Astrocyte (in vitro differentiated cells and primary cell): ENCODE measurements around the gene PLK3. TPM values are rescaled to one million over a fixed set of nuclear protein-coding genes. Genes with fewer than 3 reads are reported as not detected.

Experiments
- DNase-seq: peaks from one replicate; pipeline ENCODE4 v3.0.0-alpha.2; 2010; ENCODE audit warnings: low read depth
- FAIRE-seq: peaks from 2 replicates; lab custom pipeline; 2011; peaks lifted over from hg19 to GRCh38; lab: Jason Lieb, UNC
- H2AFZ ChIP-seq: 2 replicates; pipeline ENCODE4 v1.6.0; 2012; ENCODE audit warnings: low read depth, low read length, inconsistent platforms
- H3K27ac ChIP-seq: 2 replicates; pipeline ENCODE4 v1.5.1; 2011; ENCODE audit warnings: low read depth, low read length, inconsistent platforms
- H3K27me3 ChIP-seq: 2 replicates; pipeline ENCODE4 v1.6.0; 2011; ENCODE audit warnings: low read length, inconsistent platforms; ENCODE audit not compliant: insufficient read depth
- H3K36me3 ChIP-seq: 2 replicates; pipeline ENCODE4 v1.5.1; 2011; ENCODE audit warnings: low read length, inconsistent platforms; ENCODE audit not compliant: insufficient read depth
- H3K4me1 ChIP-seq: 2 replicates; pipeline ENCODE4 v1.5.1; 2011; ENCODE audit warnings: low read length, inconsistent platforms; ENCODE audit not compliant: insufficient read depth
- H3K4me2 ChIP-seq: 2 replicates; pipeline ENCODE4 v1.6.0; 2012; ENCODE audit warnings: low read length, inconsistent platforms
- H3K4me3 ChIP-seq: 2 replicates; pipeline ENCODE4 v1.5.1; 2011; ENCODE audit warnings: low read depth, mild to moderate bottlenecking, low read length, inconsistent platforms; ENCODE audit not compliant: insufficient read depth
- H3K79me2 ChIP-seq: 2 replicates; pipeline ENCODE4 v1.6.0; 2012; ENCODE audit warnings: mild to moderate bottlenecking, low read length, inconsistent platforms; ENCODE audit not compliant: insufficient read depth
- H3K9ac ChIP-seq: 2 replicates; pipeline ENCODE4 v1.6.0; 2012; ENCODE audit warnings: mild to moderate bottlenecking, low read length, inconsistent platforms
- H3K9me3 ChIP-seq: 2 replicates; pipeline ENCODE4 v1.5.1; 2012; ENCODE audit warnings: low read depth, mild to moderate bottlenecking, low read length, inconsistent platforms; ENCODE audit not compliant: insufficient read depth
- H4K20me1 ChIP-seq: 2 replicates; pipeline ENCODE4 v1.6.0; 2012; ENCODE audit warnings: low read length, inconsistent platforms; ENCODE audit not compliant: insufficient read depth
- H3K27ac Mint-ChIP-seq: one replicate; pipeline ENCODE4 v1.8.0; 2021; ENCODE audit warnings: mild to moderate bottlenecking, mixed read lengths; ENCODE audit not compliant: unreplicated experiment
- H3K27me3 Mint-ChIP-seq: one replicate; pipeline ENCODE4 v1.8.0; 2021; ENCODE audit warnings: low read depth, mixed read lengths; ENCODE audit not compliant: unreplicated experiment
- H3K36me3 Mint-ChIP-seq: one replicate; pipeline ENCODE4 v1.8.0; 2021; ENCODE audit warnings: low read depth, mixed read lengths; ENCODE audit not compliant: unreplicated experiment
- H3K4me1 Mint-ChIP-seq: one replicate; pipeline ENCODE4 v1.8.0; 2021; ENCODE audit warnings: low read depth, mixed read lengths; ENCODE audit not compliant: unreplicated experiment
- H3K4me3 Mint-ChIP-seq: one replicate; pipeline ENCODE4 v1.8.0; 2021; ENCODE audit warnings: mild to moderate bottlenecking, moderate library complexity, mixed read lengths; ENCODE audit not compliant: unreplicated experiment
- H3K9me3 Mint-ChIP-seq: one replicate; pipeline ENCODE4 v1.8.0; 2021; ENCODE audit warnings: mild to moderate bottlenecking, mixed read lengths; ENCODE audit not compliant: unreplicated experiment
- CTCF ChIP-seq: IDR thresholded peaks from 2 replicates; pipeline ENCODE4 v1.5.1; 2011; ENCODE audit warnings: low read depth, mild to moderate bottlenecking, inconsistent platforms, low read length, moderate library complexity; ENCODE audit not compliant: insufficient read depth
- EZH2 ChIP-seq: IDR thresholded peaks from 2 replicates; pipeline ENCODE4 v1.6.1; 2012; ENCODE audit warnings: mild to moderate bottlenecking, low read length, inconsistent platforms; ENCODE audit not compliant: insufficient read depth
- total RNA-seq: library from RNA; stranded (reverse); gene quantifications from 2 replicates; pipeline ENCODE4 v1.2.1, GENCODE V29; 2021

Gene PLK3
- total RNA-seq, 1 donor from 2014 or later = 66.4 TPM

DNA sequence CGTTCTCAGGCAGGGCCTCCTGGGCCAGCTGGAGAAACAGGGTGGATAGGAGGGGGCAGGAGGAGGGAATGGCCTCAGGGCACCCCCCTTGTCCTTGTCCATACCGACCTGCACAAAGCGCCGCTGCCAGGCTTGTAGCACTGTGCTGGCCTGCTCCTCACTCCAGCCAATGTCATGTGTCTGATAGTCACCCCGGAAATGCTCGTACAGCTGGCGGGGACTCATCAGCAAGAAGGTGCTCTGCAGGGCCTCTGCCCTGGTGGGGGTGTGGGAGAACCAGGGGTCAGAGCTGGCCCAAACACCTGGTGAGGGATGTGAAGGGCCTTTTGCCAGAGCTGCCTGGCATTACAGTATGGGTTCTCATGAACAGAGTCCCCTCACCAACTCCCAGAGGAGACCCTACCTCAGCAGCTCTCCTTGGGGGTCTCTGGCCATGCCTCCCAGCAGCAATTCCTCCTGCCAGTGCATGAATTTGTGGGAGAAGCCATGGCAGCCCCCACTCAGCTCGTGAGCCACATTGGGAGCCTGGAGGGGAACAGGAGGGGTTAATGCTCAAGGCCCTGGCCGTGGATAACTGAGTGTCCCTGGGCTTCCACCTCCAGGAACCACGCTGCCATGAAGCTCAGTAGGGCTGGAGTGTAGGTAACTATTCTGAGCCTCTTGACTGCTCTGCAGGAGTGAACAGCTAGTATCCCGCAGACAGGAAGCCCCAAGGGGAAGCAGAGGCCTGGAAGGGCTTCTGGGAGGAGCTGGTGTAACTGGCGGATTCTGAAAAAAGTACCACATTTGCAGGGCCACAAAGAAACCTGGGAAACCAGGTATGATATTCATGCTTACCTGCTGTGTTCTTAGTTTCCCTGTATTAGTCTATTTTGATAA lies 29.6 kb downstream of the PLK3 start:
- no peak for FAIRE-seq
- TF ChIP-seq EZH2 (no peak), CTCF (no peak)
- Histone ChIP-seq H3K36me3 (no peaks in the 10 kb centered on the region), H3K4me1 (no peaks in the 10 kb centered on the region), H3K27ac (no peak overlapping the region), H3K9me3 (no peaks in the 10 kb centered on the region), H2AFZ (no peak overlapping the region), H3K79me2 (no peaks in the 10 kb centered on the region), H3K9ac (no peak overlapping the region), H3K4me3 (no peak overlapping the region), H3K27me3 (no peaks in the 10 kb centered on the region), H4K20me1 (no peaks in the 10 kb centered on the region), H3K4me2 (no peak overlapping the region)
- no peak for DNase-seq
- no peak overlapping the region for H3K27ac Mint-ChIP-seq
- H3K4me1 Mint-ChIP-seq = no peaks in the 10 kb centered on the region
- H3K9me3 Mint-ChIP-seq = peaks cover 15% of the 10 kb centered on the region
- no peak overlapping the region for H3K4me3 Mint-ChIP-seq
- peaks cover 8% of the 10 kb centered on the region for H3K36me3 Mint-ChIP-seq
- peaks cover 11% of the 10 kb centered on the region for H3K27me3 Mint-ChIP-seq

- H3K9me3 ChIP-seq = no peaks in the 10 kb centered on the region
- TF ChIP-seq EZH2 (no peak), CTCF (no peak)
- H3K36me3 ChIP-seq = no peaks in the 10 kb centered on the region
- H3K4me1 Mint-ChIP-seq = no peaks in the 10 kb centered on the region
- no peak for FAIRE-seq
- H3K4me3 Mint-ChIP-seq = no peak overlapping the region
- no peak overlapping the region for H3K27ac Mint-ChIP-seq
- no peak overlapping the region for H3K27ac ChIP-seq
- H2AFZ ChIP-seq = no peak overlapping the region
- H3K4me1 ChIP-seq = no peaks in the 10 kb centered on the region
- no peak overlapping the region for H3K4me3 ChIP-seq
- peaks cover 8% of the 10 kb centered on the region for H3K36me3 Mint-ChIP-seq
- no peaks in the 10 kb centered on the region for H4K20me1 ChIP-seq
- H3K9ac ChIP-seq = no peak overlapping the region
- peaks cover 15% of the 10 kb centered on the region for H3K9me3 Mint-ChIP-seq
- DNase-seq = no peak
- peaks cover 11% of the 10 kb centered on the region for H3K27me3 Mint-ChIP-seq
- no peaks in the 10 kb centered on the region for H3K79me2 ChIP-seq
- H3K27me3 ChIP-seq = no peaks in the 10 kb centered on the region
- no peak overlapping the region for H3K4me2 ChIP-seq
Measured at GRCh38 chr1:44830900-44831304, 30.7 kb downstream of the PLK3 start.

GRCh38 chr1:44831516-44831915 lies 31.3 kb downstream of the PLK3 start:
- H3K27ac ChIP-seq = no peak overlapping the region
- H3K27ac Mint-ChIP-seq = no peak overlapping the region
- no peak overlapping the region for H3K4me3 ChIP-seq
- no peaks in the 10 kb centered on the region for H3K4me1 Mint-ChIP-seq
- H3K9me3 ChIP-seq = no peaks in the 10 kb centered on the region
- H3K9me3 Mint-ChIP-seq = peaks cover 12% of the 10 kb centered on the region
- no peak overlapping the region for H2AFZ ChIP-seq
- no peak overlapping the region for H3K4me2 ChIP-seq
- no peak for DNase-seq
- H3K36me3 ChIP-seq = no peaks in the 10 kb centered on the region
- FAIRE-seq = no peak
- TF ChIP-seq CTCF (no peak), EZH2 (no peak)
- H3K27me3 Mint-ChIP-seq = peaks cover 11% of the 10 kb centered on the region
- H3K9ac ChIP-seq = no peak overlapping the region
- peaks cover 8% of the 10 kb centered on the region for H3K36me3 Mint-ChIP-seq
- H3K4me1 ChIP-seq = no peaks in the 10 kb centered on the region
- H3K79me2 ChIP-seq = no peaks in the 10 kb centered on the region
- no peak overlapping the region for H3K4me3 Mint-ChIP-seq
- no peaks in the 10 kb centered on the region for H4K20me1 ChIP-seq
- no peaks in the 10 kb centered on the region for H3K27me3 ChIP-seq
